ENCODE data around the gene WWOX. TPM values are rescaled to one million over a fixed set of nuclear protein-coding genes. Genes with fewer than 3 reads are reported as not detected.
A peak's percentile ranks its signal among the peaks of the same experiment; 100 is the strongest.

Gene WWOX
- total and polyA plus RNA-seq, 3 donors from 2014 or later: 20.6 to 76.7 (median 64.1) TPM

DNA sequence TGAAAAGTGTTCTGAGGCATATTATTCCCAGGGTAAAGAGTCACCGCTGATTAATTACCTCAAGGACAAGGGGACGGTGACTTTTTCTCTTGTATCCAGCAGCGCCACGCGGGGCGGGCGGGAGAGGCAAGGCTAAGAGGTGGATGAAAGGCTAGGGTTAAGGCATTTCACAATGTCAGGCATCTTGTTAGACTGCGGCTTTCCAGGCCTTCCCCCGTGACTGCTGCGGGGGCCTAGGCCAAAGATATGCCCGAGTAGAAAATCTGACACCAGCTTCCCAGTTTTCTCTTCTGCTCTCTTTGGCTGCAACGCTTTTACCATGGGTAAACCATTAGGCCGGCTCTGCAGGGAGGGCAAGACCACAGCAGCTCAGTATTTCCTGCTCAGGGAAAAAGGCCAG lies 802.9 kb downstream of the WWOX start:
- no peak for DNase-seq
- H3K4me3 ChIP-seq: no peak overlapping the region
- H3K36me3 ChIP-seq (ENCODE audit: low read depth, missing control alignments): no peaks in the 10 kb centered on the region
- H3K4me1 ChIP-seq: peaks cover 4% of the 10 kb centered on the region
- intact Hi-C loops (cut with DNase I; ENCODE audit: low total_unique reads): no loop called here
- WGBS, 2 donors: 51 to 72% methylated on average over 10 to 13 of the region's 13 CpGs
- H3K27ac ChIP-seq: no peak overlapping the region
- TF ChIP-seq, protein P1, sequence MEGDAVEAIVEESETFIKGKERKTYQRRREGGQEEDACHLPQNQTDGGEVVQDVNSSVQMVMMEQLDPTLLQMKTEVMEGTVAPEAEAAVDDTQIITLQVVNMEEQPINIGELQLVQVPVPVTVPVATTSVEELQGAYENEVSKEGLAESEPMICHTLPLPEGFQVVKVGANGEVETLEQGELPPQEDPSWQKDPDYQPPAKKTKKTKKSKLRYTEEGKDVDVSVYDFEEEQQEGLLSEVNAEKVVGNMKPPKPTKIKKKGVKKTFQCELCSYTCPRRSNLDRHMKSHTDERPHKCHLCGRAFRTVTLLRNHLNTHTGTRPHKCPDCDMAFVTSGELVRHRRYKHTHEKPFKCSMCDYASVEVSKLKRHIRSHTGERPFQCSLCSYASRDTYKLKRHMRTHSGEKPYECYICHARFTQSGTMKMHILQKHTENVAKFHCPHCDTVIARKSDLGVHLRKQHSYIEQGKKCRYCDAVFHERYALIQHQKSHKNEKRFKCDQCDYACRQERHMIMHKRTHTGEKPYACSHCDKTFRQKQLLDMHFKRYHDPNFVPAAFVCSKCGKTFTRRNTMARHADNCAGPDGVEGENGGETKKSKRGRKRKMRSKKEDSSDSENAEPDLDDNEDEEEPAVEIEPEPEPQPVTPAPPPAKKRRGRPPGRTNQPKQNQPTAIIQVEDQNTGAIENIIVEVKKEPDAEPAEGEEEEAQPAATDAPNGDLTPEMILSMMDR (IDR thresholded peaks at IDR 0.05): no peak
- no peak for TF ChIP-seq POLR2A (IDR thresholded peaks at IDR 0.05)
- no peaks in the 10 kb centered on the region for H3K9me3 ChIP-seq
- H3K27me3 ChIP-seq: no peaks in the 10 kb centered on the region

DNA sequence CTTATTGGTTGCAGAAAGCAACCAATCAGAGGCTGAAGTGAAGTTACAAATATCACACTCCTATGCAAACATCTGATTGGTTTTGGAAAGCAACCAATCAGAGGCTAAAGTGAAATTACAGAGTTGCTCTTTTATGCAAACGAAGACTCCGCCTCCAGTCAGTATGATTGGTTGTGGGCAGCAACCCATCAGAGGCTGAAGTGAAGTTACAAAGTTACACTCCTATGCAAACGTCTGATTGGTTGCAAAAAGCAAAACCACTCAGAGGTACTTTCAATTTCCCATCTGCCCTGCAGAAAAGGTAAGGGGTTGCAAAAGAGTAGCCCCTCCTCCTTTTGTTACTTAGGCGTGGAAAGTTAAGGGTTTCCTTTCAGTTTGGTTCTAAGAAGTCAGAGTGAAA lies 803.8 kb downstream of the WWOX start:
- Histone ChIP-seq H3K36me3 (ENCODE audit: low read depth, missing control alignments) (no peaks in the 10 kb centered on the region), H3K27ac (no peak overlapping the region), H3K4me3 (no peak overlapping the region), H3K9me3 (no peaks in the 10 kb centered on the region), H3K4me1 (peaks cover 4% of the 10 kb centered on the region), H3K27me3 (no peaks in the 10 kb centered on the region)
- no peak for DNase-seq
- no peak for TF ChIP-seq POLR2A (IDR thresholded peaks at IDR 0.05)
- intact Hi-C loops (cut with DNase I; ENCODE audit: low total_unique reads): no loop called here
- 62 to 74% methylated on average over 4 of the region's 4 CpGs for WGBS, 2 donors

DNA sequence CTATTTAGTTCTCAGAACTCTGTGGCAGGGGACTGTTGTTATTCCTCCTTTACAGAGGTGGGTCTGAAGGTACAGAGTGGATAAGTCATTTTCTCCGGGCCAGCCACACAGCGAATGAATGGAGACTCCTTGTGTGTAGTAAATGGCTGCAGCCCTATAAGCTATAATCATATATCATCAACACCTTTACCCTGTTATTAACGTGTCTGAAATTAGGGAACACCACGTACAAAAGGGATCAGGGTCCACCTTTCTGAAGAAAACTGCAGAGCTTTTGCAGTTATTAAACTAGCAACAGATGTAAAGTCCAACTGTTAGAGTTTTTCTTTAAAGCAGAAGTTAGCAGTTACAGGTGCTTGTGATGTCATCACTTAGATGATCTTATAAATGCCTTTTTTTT lies 804.4 kb downstream of the WWOX start:
- Histone ChIP-seq H3K36me3 (ENCODE audit: low read depth, missing control alignments) (no peaks in the 10 kb centered on the region), H3K27ac (no peak overlapping the region), H3K4me3 (no peak overlapping the region), H3K27me3 (no peaks in the 10 kb centered on the region), H3K4me1 (peaks cover 4% of the 10 kb centered on the region), H3K9me3 (no peaks in the 10 kb centered on the region)
- intact Hi-C loops (cut with DNase I; ENCODE audit: low total_unique reads): no loop called here
- DNase-seq: no peak
- no peak for TF ChIP-seq POLR2A (IDR thresholded peaks at IDR 0.05)
- TF ChIP-seq, protein P1 (IDR thresholded peaks at IDR 0.05): no peak
- WGBS, 2 donors: 68 to 78% methylated on average over 4 of the region's 4 CpGs

DNA sequence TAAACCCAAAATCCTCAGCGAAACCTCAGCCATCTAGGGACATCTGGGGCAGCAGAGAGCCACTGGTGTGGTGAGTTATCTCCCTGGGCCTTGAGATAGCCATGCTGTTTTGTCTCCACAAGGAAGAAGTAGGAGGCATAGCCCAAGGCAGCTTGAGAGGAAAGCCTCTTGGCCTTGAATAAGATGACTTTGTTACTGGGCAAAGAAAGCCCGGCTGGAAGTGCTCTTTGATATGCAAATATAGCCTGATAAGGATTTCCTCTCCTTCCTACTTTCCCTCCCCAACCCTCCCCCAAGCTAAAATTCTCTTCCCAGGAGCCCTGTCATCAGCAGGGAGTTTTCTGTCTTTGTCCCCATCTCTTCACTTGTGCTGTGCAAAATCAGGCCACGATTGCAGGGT lies 806.7 kb downstream of the WWOX start:
- TF ChIP-seq POLR2A (IDR thresholded peaks at IDR 0.05): no peak
- TF ChIP-seq, protein P1 (IDR thresholded peaks at IDR 0.05): no peak
- peak; percentile 46 for DNase-seq
- Histone ChIP-seq H3K36me3 (ENCODE audit: low read depth, missing control alignments) (no peaks in the 10 kb centered on the region), H3K4me3 (no peak overlapping the region), H3K9me3 (no peaks in the 10 kb centered on the region), H3K4me1 (peaks cover 4% of the 10 kb centered on the region), H3K27me3 (no peaks in the 10 kb centered on the region), H3K27ac (no peak overlapping the region)
- intact Hi-C loops (cut with DNase I; ENCODE audit: low total_unique reads): no loop called here
- 56 to 75% methylated on average over 3 of the region's 3 CpGs for WGBS, 2 donors

DNA sequence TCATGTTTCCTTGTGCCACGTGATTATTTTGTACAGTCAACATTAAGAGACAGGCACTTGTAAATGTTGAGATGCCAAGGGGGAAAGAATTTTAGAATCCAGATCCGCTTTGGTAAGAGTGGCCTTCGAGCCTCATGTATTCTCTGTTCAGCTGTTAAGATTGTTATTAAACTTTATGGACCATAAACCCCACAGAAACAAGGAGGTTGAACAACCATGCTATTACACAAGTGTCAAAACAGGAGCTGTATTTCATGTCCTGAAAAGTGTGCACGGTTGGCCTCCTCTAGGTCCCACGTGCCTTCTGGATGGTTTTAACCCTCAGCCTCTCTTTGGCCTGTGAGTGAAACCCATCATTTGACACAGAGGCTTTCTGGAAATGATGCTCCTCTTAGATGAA lies 809.8 kb downstream of the WWOX start:
- DNase-seq: no peak
- 83 to 84% methylated on average over 5 of the region's 5 CpGs for WGBS, 2 donors
- no peak overlapping the region for H3K4me3 ChIP-seq
- TF ChIP-seq, protein P1 (IDR thresholded peaks at IDR 0.05): no peak
- no peak for TF ChIP-seq POLR2A (IDR thresholded peaks at IDR 0.05)
- no peaks in the 10 kb centered on the region for H3K36me3 ChIP-seq (ENCODE audit: low read depth, missing control alignments)
- intact Hi-C loops (cut with DNase I; ENCODE audit: low total_unique reads): no loop called here
- no peaks in the 10 kb centered on the region for H3K9me3 ChIP-seq
- no peak overlapping the region for H3K27ac ChIP-seq
- H3K4me1 ChIP-seq: peaks cover 4% of the 10 kb centered on the region
- H3K27me3 ChIP-seq: no peaks in the 10 kb centered on the region
